Upper lobe of left lung (tissue), 6 donors: Measurements from ENCODE around the gene MRTFB. TPM values are rescaled to one million over a fixed set of nuclear protein-coding genes. Genes with fewer than 3 reads are reported as not detected.

Source experiments
- ATAC-seq, 2 donors: fragments of 200-7000 bp; cut with Tn5 transposase; one replicate each; pipeline ENCODE4 v1.9.1; 2022; ENCODE audit warnings: mild to moderate bottlenecking in 2 of 2, moderate library complexity in 2 of 2; ENCODE audit not compliant: low FRiP score in 2 of 2
- DNase-seq, 2 donors: peaks; one replicate each; pipeline ENCODE4 v3.0.0-alpha.2; 2019 to 2020
- H3K27ac ChIP-seq, 4 donors: fragments of 200-600 bp; sonication (generic); one replicate each; pipeline ENCODE4 v1.5.1; 2016 to 2019
- H3K27me3 ChIP-seq, 4 donors: fragments of 200-600 bp; sonication (generic); one replicate each; pipeline ENCODE4 v1.5.1; 2017 to 2019
- H3K36me3 ChIP-seq, 4 donors: fragments of 200-600 bp; sonication (generic); one replicate each; pipeline ENCODE4 v1.5.1; 2016 to 2019
- H3K4me1 ChIP-seq, 4 donors: fragments of 200-600 bp; sonication (generic); one replicate each; pipeline ENCODE4 v1.5.1; 2018 to 2019
- H3K4me3 ChIP-seq, 4 donors: fragments of 200-600 bp; sonication (generic); one replicate each; pipeline ENCODE4 v1.5.1; 2017 to 2019; ENCODE audit warnings: mild to moderate bottlenecking in 2 of 4, moderate library complexity in 1 of 4
- H3K9me3 ChIP-seq, 4 donors: fragments of 200-600 bp; sonication (generic); one replicate each; pipeline ENCODE4 v1.5.1; 2018 to 2019
- CTCF ChIP-seq, 6 experiments: fragments of 450-650 bp in 4 of 6; fragments of 200-600 bp in 2 of 6; sonication (generic) in 2 of 6; IDR thresholded peaks; one replicate each; pipeline ENCODE4 v1.5.1; 2016 to 2019; ENCODE audit warnings: antibody characterized with exemption in 6 of 6
- EP300 ChIP-seq, 4 donors: sonication (generic); formaldehyde crosslinking; IDR thresholded peaks; one replicate each; pipeline ENCODE4 v1.5.1; 2017; ENCODE audit warnings: antibody characterized with exemption in 4 of 4, control low read depth in 2 of 4
- POLR2A ChIP-seq, 4 donors: fragments of 450-650 bp; IDR thresholded peaks; one replicate each; pipeline ENCODE4 v1.5.1; 2016 to 2017; ENCODE audit warnings: antibody characterized with exemption in 4 of 4, mild to moderate bottlenecking in 2 of 4
- POLR2AphosphoS5 ChIP-seq, 2 donors: sonication (generic); formaldehyde crosslinking; IDR thresholded peaks; one replicate each; pipeline ENCODE4 v1.5.1; 2017; ENCODE audit warnings: antibody characterized with exemption in 2 of 2
- WGBS, 2 donors: methylation state at CpG; one replicate each; pipeline ENCODE4 v1.1.5; 2017 to 2018; 5-methylcytosine and 5-hydroxymethylcytosine counted together
- total RNA-seq, 6 donors: library from RNA; depleted of rRNA in 4 of 6; stranded (reverse); fragments of >200 nt in 4 of 6; gene quantifications; one replicate each; pipeline versions ENCODE4 v1.1.0 to v1.2.1, GENCODE V29; 2016 to 2021
- donor health status: DM: no; HTN: no; CAD: no; lungs with moderate emphysema.
- donor health status: DM: no; HTN: yes; CAD: no; lungs with severe emphysema.

MRTFB gene
- total RNA-seq, 6 donors from 2014 or later: 46.9 to 100 (median 66.7) TPM

GRCh38 chr16:14291286-14291685, 220.2 kb downstream of the MRTFB start:
- Histone ChIP-seq H3K4me3 (no peak overlapping the region), H3K27me3 (no peaks in the 10 kb centered on the region), H3K36me3 (no peaks in the 10 kb centered on the region), H3K27ac (no peak overlapping the region), H3K4me1 (peaks cover 5 to 7% (median 6%) of the 10 kb centered on the region in 4 donors), H3K9me3 (peaks cover 6 to 20% (median 13%) of the 10 kb centered on the region in 4 donors)
- no peak for ATAC-seq
- TF ChIP-seq CTCF (IDR thresholded peaks at IDR 0.05) (no peak), POLR2A (IDR thresholded peaks at IDR 0.05) (no peak), EP300 (IDR thresholded peaks at IDR 0.05) (no peak), POLR2AphosphoS5 (IDR thresholded peaks at IDR 0.05) (no peak)
- 73 to 74% methylated on average over 8 of the region's 8 CpGs for WGBS, 2 donors
- no peak for DNase-seq

- Histone ChIP-seq H3K36me3 (no peaks in the 10 kb centered on the region), H3K9me3 (peaks cover 6 to 20% (median 13%) of the 10 kb centered on the region in 4 donors), H3K4me1 (no peaks in the 10 kb centered on the region), H3K27ac (no peak overlapping the region), H3K4me3 (no peak overlapping the region), H3K27me3 (no peaks in the 10 kb centered on the region)
- TF ChIP-seq POLR2AphosphoS5 (IDR thresholded peaks at IDR 0.05) (no peak), EP300 (IDR thresholded peaks at IDR 0.05) (no peak), CTCF (IDR thresholded peaks at IDR 0.05) (no peak), POLR2A (IDR thresholded peaks at IDR 0.05) (no peak)
- 76 to 80% methylated on average over 10 of the region's 10 CpGs for WGBS, 2 donors
- peak in 1 of 2 donors; percentile 19 for ATAC-seq
- DNase-seq: no peak
Observed at GRCh38 chr16:14292051-14292825, 221.1 kb downstream of the MRTFB start.

- Histone ChIP-seq H3K4me3 (no peak overlapping the region), H3K36me3 (no peaks in the 10 kb centered on the region), H3K4me1 (peaks cover 8 to 11% (median 10%) of the 10 kb centered on the region in 4 donors), H3K27me3 (no peaks in the 10 kb centered on the region), H3K27ac (no peak overlapping the region), H3K9me3 (no peaks in the 10 kb centered on the region)
- 90 to 95% methylated on average over 3 of the region's 3 CpGs for WGBS, 2 donors
- ATAC-seq: no peak
- TF ChIP-seq EP300 (IDR thresholded peaks at IDR 0.05) (no peak), POLR2A (IDR thresholded peaks at IDR 0.05) (no peak)
- DNase-seq: no peak
Observed at GRCh38 chr16:14296663-14297062, 225.5 kb downstream of the MRTFB start.

- peak in 1 of 2 donors; percentile 74 for DNase-seq
- no peak overlapping the region for H3K27ac ChIP-seq
- no peak overlapping the region for H3K4me3 ChIP-seq
- H3K9me3 ChIP-seq: no peaks in the 10 kb centered on the region
- 96 to 97% methylated on average over 12 to 23 of the region's 24 CpGs for WGBS, 2 donors
- TF ChIP-seq EP300 (IDR thresholded peaks at IDR 0.05): no peak
- no peak for ATAC-seq
- H3K36me3 ChIP-seq: no peaks in the 10 kb centered on the region
- peaks cover 8 to 26% (median 19%) of the 10 kb centered on the region in 4 donors for H3K4me1 ChIP-seq
- peaks cover 0 to 11% (median 0%) of the 10 kb centered on the region in 4 donors for H3K27me3 ChIP-seq
Observed at GRCh38 chr16:14298374-14299122, 227.4 kb downstream of the MRTFB start.

- peak overlapping the region in 2 of 4 donors; percentile 51 to 74 for H3K27ac ChIP-seq
- ATAC-seq: peak; percentile 84 to 88
Observed at GRCh38 chr16:14300705-14301168, 229.6 kb downstream of the MRTFB start.

More at GRCh38 chr16:14300705-14301168, 229.6 kb downstream of the MRTFB start:
- peak in 1 of 2 donors; percentile 78 for DNase-seq
- H3K4me3 ChIP-seq: peak overlapping the region in 3 of 4 donors; percentile 84 to 96 (median 85)
- H3K4me1 ChIP-seq: peaks cover 8 to 29% (median 19%) of the 10 kb centered on the region in 4 donors
- TF ChIP-seq EP300 (IDR thresholded peaks at IDR 0.05) (no peak), POLR2AphosphoS5 (IDR thresholded peaks at IDR 0.05) (no peak), CTCF (IDR thresholded peaks at IDR 0.05) (peak in 5 of 6 experiments; percentile 41 to 72 (median 55))
- no peaks in the 10 kb centered on the region for H3K9me3 ChIP-seq
- 28 to 30% methylated on average over 12 of the region's 12 CpGs for WGBS, 2 donors
- no peaks in the 10 kb centered on the region for H3K36me3 ChIP-seq
- peaks cover 0 to 11% (median 0%) of the 10 kb centered on the region in 4 donors for H3K27me3 ChIP-seq
